ENCODE measurements around the gene THUMPD3.

THUMPD3 gene

DNA sequence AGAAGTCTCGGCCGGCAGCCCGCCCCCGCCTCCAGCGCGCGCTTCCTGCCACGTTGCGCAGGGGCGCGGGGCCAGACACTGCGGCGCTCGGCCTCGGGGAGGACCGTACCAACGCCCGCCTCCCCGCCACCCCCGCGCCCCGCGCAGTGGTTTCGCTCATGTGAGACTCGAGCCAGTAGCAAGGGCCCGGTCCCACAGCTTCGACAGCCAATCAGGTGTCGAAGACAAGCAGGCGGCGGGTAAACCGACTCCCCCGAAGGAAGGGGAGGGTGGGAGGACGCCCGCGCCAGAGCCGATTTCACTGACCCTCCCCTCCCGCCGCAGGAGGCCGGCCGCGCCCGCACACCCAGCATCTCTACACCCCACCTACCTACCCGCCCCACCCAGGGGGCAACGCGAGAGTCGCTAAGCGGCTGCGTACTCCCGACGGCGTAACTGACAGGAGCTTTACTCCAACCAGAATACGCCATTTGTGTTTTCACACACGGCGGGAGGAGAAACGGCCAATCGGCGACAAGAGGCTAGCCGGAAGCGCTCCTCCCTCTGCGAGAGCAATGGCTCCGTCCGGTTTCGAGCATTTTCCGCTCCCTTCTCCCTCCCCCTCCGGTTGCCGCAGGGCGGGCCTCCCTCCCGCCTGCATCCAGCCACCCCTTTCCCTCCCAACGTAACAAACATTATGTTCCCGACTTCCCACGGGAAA is 33.9 kb downstream of the THUMPD3 start:
- TF ChIP-seq, protein P1, sequence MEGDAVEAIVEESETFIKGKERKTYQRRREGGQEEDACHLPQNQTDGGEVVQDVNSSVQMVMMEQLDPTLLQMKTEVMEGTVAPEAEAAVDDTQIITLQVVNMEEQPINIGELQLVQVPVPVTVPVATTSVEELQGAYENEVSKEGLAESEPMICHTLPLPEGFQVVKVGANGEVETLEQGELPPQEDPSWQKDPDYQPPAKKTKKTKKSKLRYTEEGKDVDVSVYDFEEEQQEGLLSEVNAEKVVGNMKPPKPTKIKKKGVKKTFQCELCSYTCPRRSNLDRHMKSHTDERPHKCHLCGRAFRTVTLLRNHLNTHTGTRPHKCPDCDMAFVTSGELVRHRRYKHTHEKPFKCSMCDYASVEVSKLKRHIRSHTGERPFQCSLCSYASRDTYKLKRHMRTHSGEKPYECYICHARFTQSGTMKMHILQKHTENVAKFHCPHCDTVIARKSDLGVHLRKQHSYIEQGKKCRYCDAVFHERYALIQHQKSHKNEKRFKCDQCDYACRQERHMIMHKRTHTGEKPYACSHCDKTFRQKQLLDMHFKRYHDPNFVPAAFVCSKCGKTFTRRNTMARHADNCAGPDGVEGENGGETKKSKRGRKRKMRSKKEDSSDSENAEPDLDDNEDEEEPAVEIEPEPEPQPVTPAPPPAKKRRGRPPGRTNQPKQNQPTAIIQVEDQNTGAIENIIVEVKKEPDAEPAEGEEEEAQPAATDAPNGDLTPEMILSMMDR (IDR thresholded peaks at IDR 0.05; ENCODE audit: borderline replicate concordance, insufficient read depth, low read depth, low read length) = no peak
- peak overlapping the region; percentile 76 for H3K4me3 ChIP-seq (ENCODE audit: low read depth, low read length)

DNA sequence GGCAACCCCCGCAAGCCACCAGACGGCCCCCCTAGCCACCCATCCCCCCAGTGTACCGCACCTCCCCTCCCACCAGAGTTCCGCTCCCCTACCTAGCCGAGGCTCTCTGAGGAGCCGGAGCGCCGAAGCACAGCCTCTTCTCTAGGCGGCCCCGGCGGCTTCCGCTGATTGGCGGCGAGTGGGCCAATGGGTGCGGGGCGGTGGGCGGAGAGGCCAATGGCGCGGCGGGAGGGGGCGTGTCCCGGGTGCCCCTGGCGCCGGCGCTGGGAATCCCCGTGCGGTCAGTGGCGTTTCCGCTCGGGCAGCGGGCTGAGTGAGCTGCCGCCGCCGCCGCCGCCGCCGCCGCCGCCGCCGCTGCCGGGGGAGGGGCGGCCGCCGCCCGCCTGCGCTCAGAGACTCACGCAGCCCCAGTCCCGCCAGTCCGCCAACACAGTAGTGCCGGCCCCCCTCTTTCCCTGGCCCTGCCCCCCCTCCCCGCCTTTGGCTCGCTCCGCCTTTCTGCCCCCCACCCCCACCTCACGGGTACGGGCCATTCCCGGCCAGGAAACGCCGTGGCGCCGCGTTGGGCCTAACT is 34.6 kb downstream of the THUMPD3 start, which contains the start of gene SETD5:
Gene SETD5 (plus strand): TSS at position 284 of the 574 bp plus-strand sequence. CDS start 31,324 bp downstream, outside the sequence.
- TF ChIP-seq, protein P1 (IDR thresholded peaks at IDR 0.05; ENCODE audit: borderline replicate concordance, insufficient read depth, low read depth, low read length) = no peak
- peak within 1 kb of the TSS; percentile 98 for H3K4me3 ChIP-seq (ENCODE audit: low read depth, low read length)

DNA sequence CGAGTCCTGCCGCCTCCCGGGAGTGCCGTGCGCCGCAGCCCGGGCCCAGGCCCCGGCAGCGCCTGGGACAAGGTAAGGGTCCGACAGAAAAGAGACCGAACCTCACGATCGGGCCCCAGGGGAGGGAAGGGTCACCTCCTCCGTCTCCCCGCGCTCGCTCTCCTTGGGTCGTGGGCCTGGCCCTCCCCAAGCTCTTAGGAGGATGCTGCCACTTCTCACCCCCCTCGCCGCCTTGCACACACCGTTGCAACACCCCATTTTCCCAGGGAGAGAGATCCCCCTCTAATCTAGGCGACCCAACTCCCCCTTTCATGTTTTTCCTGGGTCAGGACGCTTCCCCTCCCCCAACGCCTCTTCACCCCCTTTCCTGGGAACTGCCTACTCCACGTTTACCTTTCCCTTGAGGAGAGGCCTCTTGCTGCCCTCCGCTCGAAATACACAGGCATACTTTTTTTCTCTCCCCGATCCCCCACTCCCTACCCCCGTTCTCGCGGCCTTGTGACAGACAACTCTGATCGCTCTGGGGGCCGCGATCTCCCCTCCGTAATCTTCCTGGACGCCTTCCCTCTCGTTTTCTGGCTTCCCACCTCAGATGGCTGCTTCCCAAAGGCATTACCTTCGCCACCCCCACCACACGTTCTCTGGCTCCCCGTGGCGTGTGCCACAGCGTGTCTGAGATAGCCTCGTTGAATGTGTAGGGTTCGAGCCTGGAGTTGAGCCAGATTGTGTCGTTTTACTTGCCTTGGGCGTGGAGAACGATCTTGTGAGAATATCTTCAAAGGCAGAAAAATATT is 35.2 kb downstream of the THUMPD3 start:
- TF ChIP-seq, protein P1 (IDR thresholded peaks at IDR 0.05; ENCODE audit: borderline replicate concordance, insufficient read depth, low read depth, low read length) = no peak
- H3K4me3 ChIP-seq (ENCODE audit: low read depth, low read length) = peak overlapping the region; percentile 98

DNA sequence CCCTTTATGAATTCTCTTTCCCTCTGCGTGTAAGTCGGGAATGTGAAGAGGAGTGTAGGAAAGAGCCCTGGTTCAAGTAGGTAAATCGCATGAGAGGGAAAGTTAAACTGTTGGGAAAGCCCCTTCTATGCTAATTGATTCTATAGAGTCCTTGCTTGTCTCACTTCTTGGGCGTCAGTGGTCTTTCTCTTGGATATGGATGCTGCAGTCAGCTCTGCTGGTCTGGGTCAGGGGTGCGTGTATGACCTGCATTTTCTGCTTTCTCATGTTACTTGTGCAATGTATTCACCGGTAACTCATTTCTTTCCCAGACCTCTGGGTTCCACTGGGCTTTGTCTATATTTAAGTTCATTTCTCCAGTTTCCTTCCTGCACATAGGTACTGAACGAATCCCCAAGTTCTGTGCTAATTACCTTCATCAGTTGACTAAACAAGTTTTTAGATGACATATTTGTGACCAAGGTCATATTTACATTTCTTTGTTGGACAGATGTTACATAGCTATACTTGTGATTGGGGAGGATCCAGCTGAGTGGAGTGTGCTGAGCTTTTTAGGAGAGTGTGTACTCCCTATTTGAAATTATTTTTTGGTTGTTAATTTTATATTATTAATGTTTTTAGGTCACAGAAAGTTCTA is 36.0 kb downstream of the THUMPD3 start:
- peak overlapping the region; percentile 98 for H3K4me3 ChIP-seq (ENCODE audit: low read depth, low read length)
- TF ChIP-seq, protein P1 (IDR thresholded peaks at IDR 0.05; ENCODE audit: borderline replicate concordance, insufficient read depth, low read depth, low read length) = no peak

DNA sequence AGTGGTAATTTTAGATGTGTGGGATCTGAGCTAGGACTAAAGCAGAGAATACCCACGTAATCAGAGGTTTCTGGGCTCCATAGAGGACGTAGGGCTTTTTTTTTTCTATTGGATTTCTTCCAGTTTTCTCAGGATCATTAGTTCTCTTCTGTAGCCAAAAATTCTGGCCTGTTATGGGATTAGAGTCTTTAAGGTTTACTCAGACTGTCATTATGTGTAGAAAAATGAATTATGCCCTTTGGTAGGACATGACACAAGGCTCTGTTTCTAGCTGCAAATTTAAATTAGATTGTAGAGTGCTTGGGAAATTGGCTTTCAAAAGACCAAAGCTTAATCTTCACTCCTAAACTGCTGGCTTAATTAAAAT is 36.5 kb downstream of the THUMPD3 start:
- peak overlapping the region; percentile 98 for H3K4me3 ChIP-seq (ENCODE audit: low read depth, low read length)
- TF ChIP-seq, protein P1 (IDR thresholded peaks at IDR 0.05; ENCODE audit: borderline replicate concordance, insufficient read depth, low read depth, low read length) = no peak

DNA sequence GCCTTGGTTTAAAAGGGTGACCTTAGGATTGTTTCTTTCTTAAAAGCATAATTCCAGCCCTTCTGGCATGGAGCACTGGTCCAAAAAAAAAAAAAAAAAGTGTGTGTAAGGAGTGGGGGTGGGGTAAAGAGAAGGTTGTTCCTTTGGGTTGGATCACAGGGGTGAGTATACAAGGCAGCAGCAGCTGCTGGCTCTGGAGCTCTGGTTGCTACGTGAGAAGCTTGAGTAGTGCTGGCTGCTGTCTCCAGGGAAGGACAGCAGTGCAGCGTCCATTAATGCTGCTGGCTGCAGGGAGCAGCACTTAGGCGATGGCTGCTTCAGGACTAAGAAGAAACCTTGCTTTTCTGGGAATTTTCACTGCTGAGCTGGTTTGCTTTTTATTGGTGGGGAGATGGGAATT is 36.9 kb downstream of the THUMPD3 start:
- TF ChIP-seq, protein P1 (IDR thresholded peaks at IDR 0.05; ENCODE audit: borderline replicate concordance, insufficient read depth, low read depth, low read length) = no peak

More for the DNA sequence above, 36.9 kb downstream of the THUMPD3 start:
- H3K4me3 ChIP-seq (ENCODE audit: low read depth, low read length) = peak overlapping the region; percentile 98
